HFFc6 (cell line): ENCODE results near the gene KIAA0040. TPM values are rescaled to one million over a fixed set of nuclear protein-coding genes. Genes with fewer than 3 reads are reported as not detected.

ENCODE experiments used
- DNase-seq: peaks from one replicate; pipeline ENCODE4 v3.0.0-alpha.2; 2018
- H3K27ac Mint-ChIP-seq: 2 replicates; pipeline ENCODE4 v1.8.0; 2020; ENCODE audit warnings: mild to moderate bottlenecking, mixed read lengths
- H3K27me3 Mint-ChIP-seq: 2 replicates; pipeline ENCODE4 v1.8.0; 2021; ENCODE audit warnings: mild to moderate bottlenecking, moderate library complexity, mixed read lengths; ENCODE audit not compliant: insufficient read depth
- H3K36me3 Mint-ChIP-seq: 2 replicates; pipeline ENCODE4 v1.8.0; 2021; ENCODE audit warnings: low read depth, mixed read lengths
- H3K4me1 Mint-ChIP-seq: 2 replicates; pipeline ENCODE4 v1.8.0; 2020; ENCODE audit warnings: low read depth, mixed read lengths
- H3K4me3 Mint-ChIP-seq: 2 replicates; pipeline ENCODE4 v1.8.0; 2020; ENCODE audit warnings: mild to moderate bottlenecking, moderate library complexity, mixed read lengths
- H3K9me3 Mint-ChIP-seq: 2 replicates; pipeline ENCODE4 v1.8.0; 2020; ENCODE audit warnings: mild to moderate bottlenecking, mixed read lengths
- total RNA-seq, 6 experiments: library from RNA; stranded (reverse); fragmentation: NEBNext Ultra II Directional; extraction: Animal tissue kit (Norgen Biotek cat#: 25700); gene quantifications; 2 replicates in 1 of 6; 3 replicates in 5 of 6; pipeline ENCODE4 v1.2.3, GENCODE V29; 2021
- TF ChIP-seq, protein P1 (sequence below): fragments of 200-600 bp; sonication (generic); IDR thresholded peaks from 2 replicates; pipeline ENCODE4 v1.5.0; 2021; ENCODE audit warnings: antibody characterized with exemption, mild to moderate bottlenecking

KIAA0040 gene
- total RNA-seq, 6 experiments from 2014 or later: not detected

DNA sequence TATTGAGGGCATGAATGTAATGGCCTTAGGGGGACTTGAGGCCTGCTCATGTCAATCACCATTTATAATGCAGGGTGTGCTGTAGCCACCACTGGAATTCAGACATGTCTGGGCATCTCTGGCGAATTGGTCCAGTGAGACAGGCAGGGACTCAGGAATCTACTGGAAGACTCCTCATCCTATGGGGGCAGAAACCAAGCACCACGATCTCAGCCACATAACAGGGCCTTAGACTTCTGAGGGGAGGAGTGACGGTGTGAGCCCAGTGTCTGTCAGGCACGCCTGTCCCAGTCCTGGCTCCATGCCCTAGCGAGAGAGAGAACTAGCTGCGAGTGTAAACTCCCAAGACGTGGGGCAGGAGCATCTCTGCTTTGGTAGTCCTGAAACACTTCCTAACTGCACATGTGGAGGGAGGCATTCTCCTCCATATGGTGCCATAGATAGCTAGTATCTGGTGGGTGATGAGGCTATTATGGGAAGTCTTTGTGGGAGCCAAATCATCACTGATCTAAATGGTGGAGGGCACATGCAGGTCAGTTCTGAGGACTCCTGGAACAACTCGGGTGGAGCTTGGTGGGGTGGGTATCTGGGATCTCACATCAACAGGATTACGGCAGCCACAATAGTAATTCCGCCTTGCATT is 29.8 kb upstream of the KIAA0040 start:
- TF ChIP-seq, protein P1, sequence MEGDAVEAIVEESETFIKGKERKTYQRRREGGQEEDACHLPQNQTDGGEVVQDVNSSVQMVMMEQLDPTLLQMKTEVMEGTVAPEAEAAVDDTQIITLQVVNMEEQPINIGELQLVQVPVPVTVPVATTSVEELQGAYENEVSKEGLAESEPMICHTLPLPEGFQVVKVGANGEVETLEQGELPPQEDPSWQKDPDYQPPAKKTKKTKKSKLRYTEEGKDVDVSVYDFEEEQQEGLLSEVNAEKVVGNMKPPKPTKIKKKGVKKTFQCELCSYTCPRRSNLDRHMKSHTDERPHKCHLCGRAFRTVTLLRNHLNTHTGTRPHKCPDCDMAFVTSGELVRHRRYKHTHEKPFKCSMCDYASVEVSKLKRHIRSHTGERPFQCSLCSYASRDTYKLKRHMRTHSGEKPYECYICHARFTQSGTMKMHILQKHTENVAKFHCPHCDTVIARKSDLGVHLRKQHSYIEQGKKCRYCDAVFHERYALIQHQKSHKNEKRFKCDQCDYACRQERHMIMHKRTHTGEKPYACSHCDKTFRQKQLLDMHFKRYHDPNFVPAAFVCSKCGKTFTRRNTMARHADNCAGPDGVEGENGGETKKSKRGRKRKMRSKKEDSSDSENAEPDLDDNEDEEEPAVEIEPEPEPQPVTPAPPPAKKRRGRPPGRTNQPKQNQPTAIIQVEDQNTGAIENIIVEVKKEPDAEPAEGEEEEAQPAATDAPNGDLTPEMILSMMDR: no peak
- H3K4me1 Mint-ChIP-seq: no peaks in the 10 kb centered on the region
- H3K4me3 Mint-ChIP-seq: no peak overlapping the region
- H3K36me3 Mint-ChIP-seq: no peaks in the 10 kb centered on the region
- peaks cover 26% of the 10 kb centered on the region for H3K9me3 Mint-ChIP-seq
- H3K27me3 Mint-ChIP-seq: peaks cover 3% of the 10 kb centered on the region; the same call in 1 of the 2 replicates
- DNase-seq: no peak
- H3K27ac Mint-ChIP-seq: no peak overlapping the region

GRCh38 chr1:175221557-175222175 is 29.1 kb upstream of the KIAA0040 start:
- DNase-seq: no peak

DNA sequence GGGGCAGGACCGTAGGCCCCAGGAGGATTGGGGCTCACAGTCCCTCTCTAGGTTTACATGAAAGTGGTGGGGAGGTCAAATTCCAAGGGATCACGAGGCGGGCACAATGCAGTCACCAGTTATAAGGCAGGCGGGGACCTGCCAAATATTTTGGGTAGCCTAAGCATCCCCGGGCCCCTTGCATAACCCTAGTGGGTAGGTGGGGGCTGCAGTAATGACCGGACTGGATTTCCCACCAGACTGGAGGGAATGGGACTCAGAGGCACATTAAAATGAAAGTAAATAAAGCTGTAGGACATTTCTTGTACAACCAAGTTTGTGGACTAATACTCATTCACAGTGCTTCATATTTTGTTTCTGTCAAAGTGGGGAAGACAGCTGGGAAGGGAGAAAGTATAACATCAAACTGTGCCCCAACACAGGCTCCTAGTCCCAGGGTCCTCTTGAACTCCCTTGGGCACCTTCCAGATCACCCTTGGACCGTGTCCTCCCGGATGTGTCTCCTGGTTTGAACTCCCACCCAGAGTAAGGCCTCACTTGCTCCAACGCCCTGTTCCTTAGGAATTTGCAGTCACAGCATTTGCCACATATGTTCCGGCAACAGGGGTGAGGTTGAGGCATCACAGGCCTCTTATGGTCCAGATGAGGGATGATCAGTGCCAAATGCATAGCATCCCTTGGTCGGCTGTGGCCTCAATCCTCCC is 28.4 kb upstream of the KIAA0040 start:
- Mint-ChIP-seq H3K9me3 (peaks cover 19% of the 10 kb centered on the region), H3K27me3 (peaks cover 3% of the 10 kb centered on the region; the same call in 1 of the 2 replicates), H3K4me3 (no peak overlapping the region), H3K36me3 (no peaks in the 10 kb centered on the region), H3K4me1 (no peaks in the 10 kb centered on the region), H3K27ac (no peak overlapping the region)
- TF ChIP-seq, protein P1: no peak
- DNase-seq: no peak

More at GRCh38 chr1:175221557-175222175, 29.1 kb upstream of the KIAA0040 start:
- Mint-ChIP-seq H3K4me3 (no peak overlapping the region), H3K27ac (no peak overlapping the region), H3K4me1 (no peaks in the 10 kb centered on the region), H3K36me3 (no peaks in the 10 kb centered on the region), H3K9me3 (peaks cover 24% of the 10 kb centered on the region), H3K27me3 (peaks cover 3% of the 10 kb centered on the region; the same call in 1 of the 2 replicates)
- TF ChIP-seq, protein P1: no peak

- H3K9me3 Mint-ChIP-seq: peaks cover 23% of the 10 kb centered on the region
- DNase-seq: no peak
- H3K4me1 Mint-ChIP-seq: no peaks in the 10 kb centered on the region
- H3K27ac Mint-ChIP-seq: no peak overlapping the region
- H3K4me3 Mint-ChIP-seq: no peak overlapping the region
- TF ChIP-seq, protein P1: no peak
- H3K27me3 Mint-ChIP-seq: peaks cover 2% of the 10 kb centered on the region; the same call in 1 of the 2 replicates
- H3K36me3 Mint-ChIP-seq: no peaks in the 10 kb centered on the region
Measured at GRCh38 chr1:175219774-175220173, 27.2 kb upstream of the KIAA0040 start.

GRCh38 chr1:175218786-175219434 is 26.3 kb upstream of the KIAA0040 start:
- Mint-ChIP-seq H3K4me3 (no peak overlapping the region), H3K4me1 (no peaks in the 10 kb centered on the region), H3K9me3 (peaks cover 21% of the 10 kb centered on the region), H3K27me3 (peaks cover 2% of the 10 kb centered on the region; the same call in 1 of the 2 replicates), H3K36me3 (no peaks in the 10 kb centered on the region), H3K27ac (no peak overlapping the region)
- no peak for DNase-seq
- TF ChIP-seq, protein P1: no peak
